OCI-LY7 (cell line): ENCODE results near the gene CDH1.

Experiments
- CTCF ChIP-seq: fragments of 200-600 bp; sonication (generic); conservative IDR thresholded peaks from 2 replicates; pipeline ENCODE4 v1.5.1; 2014; ENCODE audit warnings: mild to moderate bottlenecking, antibody characterized with exemption, low read length, moderate library complexity, mixed read lengths
- EZH2phosphoT487 ChIP-seq: fragments of 200-600 bp; sonication (generic); IDR thresholded peaks from 2 replicates; pipeline ENCODE4 v1.6.1; 2018; ENCODE audit warnings: low read depth, borderline replicate concordance, mild to moderate bottlenecking, mixed run types, antibody characterized with exemption, low read length, moderate library complexity, mixed read lengths

- TF ChIP-seq CTCF: no peak
- no peak for TF ChIP-seq EZH2phosphoT487
Observed at GRCh38 chr16:68744744-68745280, 7.7 kb downstream of the CDH1 start.
